ENCODE data around the gene ZBTB2. TPM values are rescaled to one million over a fixed set of nuclear protein-coding genes. Genes with fewer than 3 reads are reported as not detected.
"Not testable (repeated sequence)": the region's sequence is repeated elsewhere in the genome, so short reads cannot be mapped to it uniquely, and the experiment has no call there.

Gene ZBTB2
- total RNA-seq, 1 donor from 2014 or later = 11.4 TPM

- FAIRE-seq (no peak), DNase-seq (ENCODE audit: low spot score in 2 of 2) (no peak)
Observed at GRCh38 chr6:151339369-151339768, 52.0 kb downstream of the ZBTB2 start.

DNA sequence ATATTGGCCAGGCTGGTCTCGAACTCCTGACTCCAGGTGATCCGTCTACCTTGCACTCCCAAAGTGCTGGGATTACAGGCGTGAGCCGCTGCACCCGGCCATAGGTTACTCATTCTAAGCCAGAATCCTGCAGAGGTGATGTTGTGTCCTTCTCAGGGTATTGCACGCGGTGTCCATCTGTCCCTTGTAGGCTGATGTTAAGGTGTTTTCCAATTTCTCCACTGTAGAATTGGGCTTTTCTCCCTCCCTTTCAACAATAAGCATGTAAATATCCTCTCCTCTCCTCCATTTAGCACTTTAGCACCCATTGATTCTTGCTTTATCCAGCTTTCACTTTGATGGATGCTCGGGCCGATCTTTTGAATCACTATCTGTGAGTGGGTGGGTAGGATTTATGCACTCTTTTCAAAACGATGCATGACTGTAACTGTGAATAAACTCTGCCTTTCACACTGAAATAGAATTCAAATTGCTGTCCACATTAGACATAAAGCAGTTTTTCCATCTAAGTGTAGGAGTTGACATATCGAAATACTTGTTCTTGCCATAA, 52.6 kb downstream of the ZBTB2 start:
- no peak for DNase-seq (ENCODE audit: low spot score in 2 of 2)
- FAIRE-seq = no peak

- FAIRE-seq = no peak
Observed at GRCh38 chr6:151335930-151336329, 55.4 kb downstream of the ZBTB2 start.

DNA sequence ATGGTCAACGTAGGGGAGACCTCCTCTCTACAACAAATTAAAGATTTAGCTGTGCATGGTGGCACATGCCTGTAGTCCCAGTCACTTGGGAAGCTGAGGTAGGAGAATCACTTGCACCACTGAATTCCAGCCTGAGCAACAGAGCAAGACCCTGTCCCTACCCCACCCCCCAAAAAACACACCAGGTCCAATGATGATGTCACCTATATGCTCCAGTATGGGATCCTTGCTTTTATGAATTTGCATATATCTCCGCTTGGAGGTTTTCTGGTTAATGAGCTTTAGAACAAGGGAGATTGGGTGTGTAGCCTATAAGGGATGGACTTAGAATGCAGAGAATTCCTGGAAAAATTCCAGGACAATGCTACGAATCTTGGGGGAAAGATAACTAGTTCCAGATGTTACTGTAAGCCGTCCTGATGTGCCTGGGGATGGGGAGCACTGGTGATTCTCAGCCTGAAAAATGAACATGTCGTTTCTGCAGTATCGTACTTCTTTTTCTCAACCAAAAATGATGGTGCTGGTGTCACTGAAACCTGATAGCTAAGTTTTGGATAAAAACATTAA, 61.1 kb downstream of the ZBTB2 start:
- no peak for DNase-seq (ENCODE audit: low spot score in 2 of 2)
- no peak for FAIRE-seq

More at GRCh38 chr6:151335930-151336329, 55.4 kb downstream of the ZBTB2 start:
- DNase-seq (ENCODE audit: low spot score in 2 of 2) = no peak

DNA sequence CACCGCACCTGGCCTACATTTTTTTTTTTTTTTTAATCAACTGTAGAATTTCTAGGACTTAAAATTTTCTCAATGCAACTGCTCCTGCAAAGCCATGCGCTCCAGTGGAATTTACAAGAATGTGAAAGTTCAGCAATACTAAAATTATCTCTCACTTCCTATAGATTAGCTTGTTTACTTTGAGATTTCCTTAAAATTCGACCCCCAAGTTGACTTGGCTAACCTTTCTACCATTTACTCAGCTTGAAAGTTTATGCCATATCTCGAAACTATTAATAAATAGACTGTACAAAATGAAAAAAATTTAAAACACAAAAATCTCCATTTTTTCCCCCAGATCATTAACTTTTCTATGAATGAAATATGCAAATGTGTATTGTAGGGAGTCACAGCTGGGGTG, 64.3 kb downstream of the ZBTB2 start:
- no peak for DNase-seq (ENCODE audit: low spot score in 2 of 2)
- no peak for FAIRE-seq

DNA sequence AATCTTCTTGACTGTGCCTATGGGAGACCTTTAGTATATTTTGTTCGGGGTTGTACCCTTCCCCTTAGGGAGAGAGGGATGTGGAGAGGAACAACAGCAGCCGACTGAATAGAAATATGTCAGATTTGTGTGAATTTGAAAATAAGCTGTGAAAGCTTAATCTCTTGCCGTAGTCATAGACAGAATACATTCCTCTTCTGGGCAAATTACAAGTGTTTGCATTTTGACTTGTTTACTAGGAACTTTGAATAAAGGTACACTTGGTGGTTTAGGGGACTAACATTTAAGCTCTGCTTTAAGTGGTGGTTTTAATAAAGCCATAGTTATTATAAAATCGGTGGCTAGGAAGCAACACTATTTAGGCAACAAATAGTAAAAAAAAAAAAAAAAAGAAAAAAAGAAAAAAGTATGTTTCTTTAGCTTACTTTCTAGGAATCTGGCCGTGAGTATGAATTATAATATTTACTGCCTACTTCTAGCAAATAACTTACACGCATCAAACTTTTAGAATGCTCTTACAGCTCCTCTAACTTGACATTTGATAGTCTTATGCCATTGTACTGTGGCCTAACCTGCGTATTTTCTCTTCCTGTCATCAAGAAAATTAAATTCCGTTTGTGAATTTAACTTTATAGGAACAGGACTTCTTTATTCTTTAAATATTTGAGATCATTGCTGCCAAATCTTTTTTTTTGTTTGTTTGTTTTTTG, 65.1 kb downstream of the ZBTB2 start:
- no peak for FAIRE-seq
- DNase-seq (ENCODE audit: low spot score in 2 of 2) = no peak

GRCh38 chr6:151325075-151326050, 66.0 kb downstream of the ZBTB2 start:
- FAIRE-seq = no peak
- peak in 1 of 2 donors; percentile 50 for DNase-seq (ENCODE audit: low spot score in 2 of 2)

DNA sequence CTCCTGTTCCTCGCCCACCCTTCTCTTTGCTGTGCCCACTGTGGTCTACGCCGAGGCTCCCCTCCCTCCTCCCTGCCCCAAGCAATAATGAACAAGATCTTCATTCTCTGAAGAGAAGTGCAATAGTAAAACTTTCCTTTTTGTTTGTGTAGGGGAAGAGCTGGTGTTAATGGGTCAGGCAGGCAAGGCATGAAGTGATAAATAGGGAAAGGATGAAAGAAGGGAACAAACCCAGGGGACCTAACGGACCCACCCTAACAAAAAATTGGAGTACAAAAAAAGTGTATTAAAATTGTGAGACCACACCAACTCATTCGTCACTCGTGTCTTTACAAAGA, 66.9 kb downstream of the ZBTB2 start:
- FAIRE-seq (no peak), DNase-seq (ENCODE audit: low spot score in 2 of 2) (no peak)

- DNase-seq (ENCODE audit: low spot score in 2 of 2) (peak; percentile 58 to 66), FAIRE-seq (no peak)
Observed at GRCh38 chr6:151323791-151324487, 67.4 kb downstream of the ZBTB2 start.

GRCh38 chr6:151322570-151322969, 68.8 kb downstream of the ZBTB2 start:
- no peak for FAIRE-seq
- DNase-seq (ENCODE audit: low spot score in 2 of 2) = no peak

DNA sequence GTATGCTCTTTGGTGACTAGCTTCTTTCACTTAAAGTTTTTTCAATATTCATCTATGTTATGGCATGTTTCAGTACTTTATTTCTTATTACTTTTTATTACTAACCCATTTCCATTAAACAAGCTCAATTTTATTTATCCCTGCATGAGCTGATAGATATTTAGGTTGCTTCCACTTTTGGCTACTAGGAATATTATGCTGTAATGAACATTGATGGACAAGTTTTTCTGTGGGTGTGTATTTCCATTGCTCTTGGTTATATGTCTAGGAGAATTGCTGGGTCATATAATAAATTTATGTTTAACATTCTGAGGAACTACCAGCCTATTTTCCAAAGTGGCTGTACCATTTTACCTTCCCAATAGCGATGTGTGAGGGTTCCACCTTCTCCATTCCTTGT, 69.9 kb downstream of the ZBTB2 start:
- FAIRE-seq (no peak), DNase-seq (ENCODE audit: low spot score in 2 of 2) (no peak)

- DNase-seq (ENCODE audit: low spot score in 2 of 2) (no peak), FAIRE-seq (no peak)
Observed at GRCh38 chr6:151320140-151320539, 71.2 kb downstream of the ZBTB2 start.

DNA sequence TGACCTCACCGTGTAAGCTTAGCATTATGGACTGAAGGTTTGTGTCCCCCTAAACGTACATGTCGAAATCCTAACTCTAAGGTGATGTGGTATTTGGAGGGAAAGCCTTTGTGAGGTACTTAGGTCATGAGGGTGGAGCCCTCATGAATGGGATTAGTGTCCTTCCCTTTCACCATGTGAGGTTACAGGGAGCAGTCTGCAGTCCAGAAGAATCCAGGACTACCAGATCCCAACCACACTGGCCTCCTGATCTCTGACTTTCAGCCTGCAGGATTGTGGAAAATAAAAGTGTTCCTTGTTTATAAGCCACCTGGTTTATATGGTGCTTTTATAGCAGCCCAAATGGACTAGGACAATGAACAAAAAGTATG, 73.4 kb downstream of the ZBTB2 start:
- FAIRE-seq = no peak

GRCh38 chr6:151317103-151317994, 74.0 kb downstream of the ZBTB2 start:
- DNase-seq (ENCODE audit: low spot score in 2 of 2) = no peak
- no peak for FAIRE-seq

More for the DNA sequence above, 73.4 kb downstream of the ZBTB2 start:
- DNase-seq (ENCODE audit: low spot score in 2 of 2) = no peak

DNA sequence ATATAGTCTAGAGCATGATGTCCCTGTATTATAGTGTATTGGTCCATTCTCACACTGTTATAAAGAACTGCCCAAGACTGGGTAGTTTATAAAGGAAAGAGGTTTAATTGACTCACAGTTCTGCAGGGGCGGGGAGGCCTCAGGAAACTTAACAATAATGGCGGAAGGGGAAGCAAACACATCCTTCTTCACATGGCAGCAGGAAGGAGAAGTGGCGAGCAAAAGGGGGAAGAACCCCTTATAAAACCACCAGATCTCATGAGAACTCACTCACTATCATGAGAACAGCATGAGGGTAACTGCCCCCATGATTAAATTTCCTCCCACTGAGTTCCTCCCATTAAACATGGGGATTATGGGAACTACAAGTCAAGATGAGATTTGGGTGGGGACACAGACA, 75.7 kb downstream of the ZBTB2 start:
- not testable (repeated sequence) for DNase-seq (ENCODE audit: low spot score in 2 of 2); FAIRE-seq
